SK-N-SH treated with all-trans-retinoic acid at 6 μM for 48 hours (cell line): ENCODE measurements around the gene RPS19.

ENCODE experiments used
- ATAC-seq: fragments of 200-7000 bp; cut with Tn5 transposase; 3 replicates; pipeline ENCODE4 v1.9.1; 2020; ENCODE audit warnings: mild to moderate bottlenecking, moderate library complexity
- BACH2 ChIP-seq: fragments of 250-450 bp; sonication (Bioruptor Pico); IDR thresholded peaks from 2 replicates; pipeline ENCODE4 v1.9.0; 2021; ENCODE audit warnings: mild to moderate bottlenecking, borderline replicate concordance
- CSDC2 ChIP-seq: fragments of 250-450 bp; sonication (Bioruptor Pico); IDR thresholded peaks from 2 replicates; pipeline ENCODE4 v1.5.0; 2020; ENCODE audit warnings: mild to moderate bottlenecking, moderate library complexity
- ESRRG ChIP-seq: fragments of 250-450 bp; sonication (Bioruptor Pico); IDR thresholded peaks from 2 replicates; pipeline ENCODE4 v1.6.1; 2021; ENCODE audit warnings: mild to moderate bottlenecking
- GLIS3 ChIP-seq: fragments of 250-450 bp; sonication (Bioruptor Pico); IDR thresholded peaks from 2 replicates; pipeline ENCODE4 v1.5.0; 2020; ENCODE audit warnings: mild to moderate bottlenecking, moderate library complexity
- OSR1 ChIP-seq: fragments of 250-450 bp; sonication (Bioruptor Pico); IDR thresholded peaks from 2 replicates; pipeline ENCODE4 v1.8.0; 2022; ENCODE audit warnings: moderate library complexity, mild to moderate bottlenecking, inconsistent platforms
- PPARA ChIP-seq: fragments of 250-450 bp; sonication (Bioruptor Pico); IDR thresholded peaks from 2 replicates; pipeline ENCODE4 v1.5.0; 2020; ENCODE audit warnings: mild to moderate bottlenecking, borderline replicate concordance
- RARB ChIP-seq: fragments of 250-450 bp; sonication (Bioruptor Pico); IDR thresholded peaks from 2 replicates; pipeline ENCODE4 v1.8.0; 2021; ENCODE audit warnings: mild to moderate bottlenecking, moderate library complexity
- SNAI2 ChIP-seq: fragments of 250-450 bp; sonication (Bioruptor Pico); IDR thresholded peaks from 2 replicates; pipeline ENCODE4 v1.5.0; 2020; ENCODE audit warnings: mild to moderate bottlenecking, moderate library complexity
- TCF4 ChIP-seq: fragments of 250-450 bp; sonication (Bioruptor Pico); IDR thresholded peaks from 2 replicates; pipeline ENCODE4 v1.8.0; 2021; ENCODE audit warnings: mild to moderate bottlenecking, moderate library complexity, borderline replicate concordance
- TOX ChIP-seq: fragments of 250-450 bp; sonication (Bioruptor Pico); IDR thresholded peaks from 2 replicates; pipeline ENCODE4 v1.8.0; 2021; ENCODE audit warnings: mild to moderate bottlenecking, moderate library complexity, borderline replicate concordance
- ZC3H10 ChIP-seq: fragments of 250-450 bp; sonication (Bioruptor Pico); IDR thresholded peaks from 2 replicates; pipeline ENCODE4 v1.5.1; 2021; ENCODE audit warnings: mild to moderate bottlenecking, moderate library complexity
- ZFP3 ChIP-seq: fragments of 250-450 bp; sonication (Bioruptor Pico); IDR thresholded peaks from 2 replicates; pipeline ENCODE4 v1.5.0; 2020; ENCODE audit warnings: mild to moderate bottlenecking, moderate library complexity
- ZFP30 ChIP-seq: fragments of 450-650 bp; formaldehyde crosslinking; IDR thresholded peaks from 2 replicates; pipeline ENCODE4 v1.5.0; 2022; ENCODE audit warnings: mild to moderate bottlenecking, moderate library complexity
- ZNF565 ChIP-seq: fragments of 450-650 bp; formaldehyde crosslinking; conservative IDR thresholded peaks from 2 replicates; pipeline ENCODE4 v1.5.0; 2020; ENCODE audit warnings: low read depth, mild to moderate bottlenecking, moderate library complexity
- ZNF8 ChIP-seq: fragments of 450-650 bp; formaldehyde crosslinking; IDR thresholded peaks from 2 replicates; pipeline ENCODE4 v1.5.0; 2020; ENCODE audit warnings: mild to moderate bottlenecking, moderate library complexity
- TF ChIP-seq, protein P1 (sequence below): fragments of 250-450 bp; sonication (Bioruptor Pico); IDR thresholded peaks from 2 replicates; pipeline ENCODE4 v1.8.0; 2021; ENCODE audit warnings: low read depth, mild to moderate bottlenecking, moderate library complexity, borderline replicate concordance
- TF ChIP-seq, protein P2 (sequence below): fragments of 250-450 bp; sonication (Bioruptor Pico); IDR thresholded peaks from 2 replicates; pipeline ENCODE4 v1.8.0; 2020; ENCODE audit warnings: mild to moderate bottlenecking, moderate library complexity, borderline replicate concordance
- TF ChIP-seq, protein P3 (sequence below): fragments of 250-450 bp; sonication (Bioruptor Pico); IDR thresholded peaks from 2 replicates; pipeline ENCODE4 v1.5.0; 2020; ENCODE audit warnings: mild to moderate bottlenecking, moderate library complexity
- TF ChIP-seq, protein P4 (sequence below): fragments of 250-450 bp; sonication (Bioruptor Pico); IDR thresholded peaks from 2 replicates; pipeline ENCODE4 v1.5.1; 2021; ENCODE audit warnings: mild to moderate bottlenecking, moderate library complexity
- TF ChIP-seq, protein P5 (sequence below): fragments of 250-450 bp; sonication (Bioruptor Pico); IDR thresholded peaks from 2 replicates; pipeline ENCODE4 v1.5.1; 2020; ENCODE audit warnings: low read depth, mild to moderate bottlenecking, moderate library complexity

The RPS19 gene

DNA sequence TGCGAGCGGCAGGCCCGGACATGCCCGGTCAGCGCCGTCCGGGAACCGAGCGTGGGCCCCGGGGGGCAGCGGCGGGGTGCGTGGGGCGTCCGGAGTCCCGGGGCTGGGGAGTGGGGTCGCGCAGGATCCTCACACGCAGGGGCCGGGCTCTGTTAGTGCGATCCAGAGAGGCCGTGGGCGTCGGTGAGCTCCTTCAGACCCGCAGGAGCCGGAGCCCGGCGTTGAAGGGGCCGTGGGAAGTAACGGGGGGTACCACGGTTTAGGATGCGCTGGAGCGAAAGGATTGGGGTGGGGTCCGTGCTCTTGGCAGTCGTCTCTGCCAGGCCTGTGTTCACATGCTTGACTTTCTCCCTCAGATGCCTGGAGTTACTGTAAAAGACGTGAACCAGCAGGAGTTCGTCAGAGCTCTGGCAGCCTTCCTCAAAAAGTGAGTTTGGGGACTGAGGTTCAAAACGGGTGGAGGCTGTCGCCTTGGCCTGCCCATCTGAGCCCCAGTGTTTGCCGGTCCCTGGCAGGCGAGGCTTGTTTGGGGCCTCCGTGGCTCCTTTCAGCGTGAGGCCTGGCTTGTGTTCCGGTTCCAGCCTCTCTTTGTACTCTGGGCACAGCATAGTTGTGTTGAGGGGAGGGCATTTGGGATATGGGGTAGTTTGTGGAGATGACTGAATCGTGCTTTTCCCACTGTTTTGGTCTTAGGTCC is 512 bp downstream of the RPS19 start:
- no peak for ATAC-seq

DNA sequence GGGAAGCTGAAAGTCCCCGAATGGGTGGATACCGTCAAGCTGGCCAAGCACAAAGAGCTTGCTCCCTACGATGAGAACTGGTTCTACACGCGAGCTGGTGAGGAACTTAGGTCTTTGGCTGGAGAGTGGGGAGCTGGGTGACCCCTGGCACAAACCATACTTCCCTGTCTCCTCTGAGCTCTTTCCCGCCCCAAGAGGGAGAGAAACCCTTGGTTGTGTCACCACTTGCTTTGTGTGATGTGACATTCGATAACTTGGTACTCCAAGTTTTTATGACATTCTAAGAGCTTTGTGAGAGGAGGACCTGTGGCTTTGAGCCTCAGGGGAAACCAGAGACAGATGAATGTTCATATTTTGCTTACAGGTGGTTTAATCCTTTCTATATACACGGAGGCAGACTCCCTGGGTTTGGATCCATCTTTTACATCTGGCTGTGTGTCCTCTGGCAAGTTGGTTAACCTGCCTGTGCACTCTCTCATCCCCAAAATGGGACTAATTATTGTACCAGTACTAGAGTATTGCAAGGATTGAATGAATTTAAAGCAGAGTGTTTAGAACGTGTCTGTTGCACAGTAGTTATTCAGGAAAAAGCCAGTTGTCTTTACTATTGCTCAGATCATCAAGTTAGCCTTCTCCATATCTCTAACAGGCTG is 1.2 kb downstream of the RPS19 start:
- ATAC-seq: no peak
- TF ChIP-seq OSR1 (CRISPR knock-in tag): no peak

More for the DNA sequence above, 512 bp downstream of the RPS19 start:
- TF ChIP-seq, protein P1, sequence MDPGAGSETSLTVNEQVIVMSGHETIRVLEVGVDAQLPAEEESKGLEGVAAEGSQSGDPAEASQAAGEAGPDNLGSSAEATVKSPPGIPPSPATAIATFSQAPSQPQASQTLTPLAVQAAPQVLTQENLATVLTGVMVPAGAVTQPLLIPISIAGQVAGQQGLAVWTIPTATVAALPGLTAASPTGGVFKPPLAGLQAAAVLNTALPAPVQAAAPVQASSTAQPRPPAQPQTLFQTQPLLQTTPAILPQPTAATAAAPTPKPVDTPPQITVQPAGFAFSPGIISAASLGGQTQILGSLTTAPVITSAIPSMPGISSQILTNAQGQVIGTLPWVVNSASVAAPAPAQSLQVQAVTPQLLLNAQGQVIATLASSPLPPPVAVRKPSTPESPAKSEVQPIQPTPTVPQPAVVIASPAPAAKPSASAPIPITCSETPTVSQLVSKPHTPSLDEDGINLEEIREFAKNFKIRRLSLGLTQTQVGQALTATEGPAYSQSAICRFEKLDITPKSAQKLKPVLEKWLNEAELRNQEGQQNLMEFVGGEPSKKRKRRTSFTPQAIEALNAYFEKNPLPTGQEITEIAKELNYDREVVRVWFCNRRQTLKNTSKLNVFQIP: no peak
- TF ChIP-seq ZNF8: no peak
- TF ChIP-seq PPARA: no peak
- no peak for TF ChIP-seq SNAI2
- no peak for TF ChIP-seq CSDC2
- no peak for TF ChIP-seq ZC3H10 (CRISPR knock-in tag)
- TF ChIP-seq, protein P2, sequence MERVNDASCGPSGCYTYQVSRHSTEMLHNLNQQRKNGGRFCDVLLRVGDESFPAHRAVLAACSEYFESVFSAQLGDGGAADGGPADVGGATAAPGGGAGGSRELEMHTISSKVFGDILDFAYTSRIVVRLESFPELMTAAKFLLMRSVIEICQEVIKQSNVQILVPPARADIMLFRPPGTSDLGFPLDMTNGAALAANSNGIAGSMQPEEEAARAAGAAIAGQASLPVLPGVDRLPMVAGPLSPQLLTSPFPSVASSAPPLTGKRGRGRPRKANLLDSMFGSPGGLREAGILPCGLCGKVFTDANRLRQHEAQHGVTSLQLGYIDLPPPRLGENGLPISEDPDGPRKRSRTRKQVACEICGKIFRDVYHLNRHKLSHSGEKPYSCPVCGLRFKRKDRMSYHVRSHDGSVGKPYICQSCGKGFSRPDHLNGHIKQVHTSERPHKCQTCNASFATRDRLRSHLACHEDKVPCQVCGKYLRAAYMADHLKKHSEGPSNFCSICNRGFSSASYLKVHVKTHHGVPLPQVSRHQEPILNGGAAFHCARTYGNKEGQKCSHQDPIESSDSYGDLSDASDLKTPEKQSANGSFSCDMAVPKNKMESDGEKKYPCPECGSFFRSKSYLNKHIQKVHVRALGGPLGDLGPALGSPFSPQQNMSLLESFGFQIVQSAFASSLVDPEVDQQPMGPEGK (CRISPR knock-in tag): no peak
- TF ChIP-seq, protein P3, sequence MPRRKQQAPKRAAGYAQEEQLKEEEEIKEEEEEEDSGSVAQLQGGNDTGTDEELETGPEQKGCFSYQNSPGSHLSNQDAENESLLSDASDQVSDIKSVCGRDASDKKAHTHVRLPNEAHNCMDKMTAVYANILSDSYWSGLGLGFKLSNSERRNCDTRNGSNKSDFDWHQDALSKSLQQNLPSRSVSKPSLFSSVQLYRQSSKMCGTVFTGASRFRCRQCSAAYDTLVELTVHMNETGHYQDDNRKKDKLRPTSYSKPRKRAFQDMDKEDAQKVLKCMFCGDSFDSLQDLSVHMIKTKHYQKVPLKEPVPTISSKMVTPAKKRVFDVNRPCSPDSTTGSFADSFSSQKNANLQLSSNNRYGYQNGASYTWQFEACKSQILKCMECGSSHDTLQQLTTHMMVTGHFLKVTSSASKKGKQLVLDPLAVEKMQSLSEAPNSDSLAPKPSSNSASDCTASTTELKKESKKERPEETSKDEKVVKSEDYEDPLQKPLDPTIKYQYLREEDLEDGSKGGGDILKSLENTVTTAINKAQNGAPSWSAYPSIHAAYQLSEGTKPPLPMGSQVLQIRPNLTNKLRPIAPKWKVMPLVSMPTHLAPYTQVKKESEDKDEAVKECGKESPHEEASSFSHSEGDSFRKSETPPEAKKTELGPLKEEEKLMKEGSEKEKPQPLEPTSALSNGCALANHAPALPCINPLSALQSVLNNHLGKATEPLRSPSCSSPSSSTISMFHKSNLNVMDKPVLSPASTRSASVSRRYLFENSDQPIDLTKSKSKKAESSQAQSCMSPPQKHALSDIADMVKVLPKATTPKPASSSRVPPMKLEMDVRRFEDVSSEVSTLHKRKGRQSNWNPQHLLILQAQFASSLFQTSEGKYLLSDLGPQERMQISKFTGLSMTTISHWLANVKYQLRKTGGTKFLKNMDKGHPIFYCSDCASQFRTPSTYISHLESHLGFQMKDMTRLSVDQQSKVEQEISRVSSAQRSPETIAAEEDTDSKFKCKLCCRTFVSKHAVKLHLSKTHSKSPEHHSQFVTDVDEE (CRISPR knock-in tag): no peak
- TF ChIP-seq TOX (CRISPR knock-in tag): no peak
- no peak for TF ChIP-seq GLIS3
- TF ChIP-seq, protein P4, sequence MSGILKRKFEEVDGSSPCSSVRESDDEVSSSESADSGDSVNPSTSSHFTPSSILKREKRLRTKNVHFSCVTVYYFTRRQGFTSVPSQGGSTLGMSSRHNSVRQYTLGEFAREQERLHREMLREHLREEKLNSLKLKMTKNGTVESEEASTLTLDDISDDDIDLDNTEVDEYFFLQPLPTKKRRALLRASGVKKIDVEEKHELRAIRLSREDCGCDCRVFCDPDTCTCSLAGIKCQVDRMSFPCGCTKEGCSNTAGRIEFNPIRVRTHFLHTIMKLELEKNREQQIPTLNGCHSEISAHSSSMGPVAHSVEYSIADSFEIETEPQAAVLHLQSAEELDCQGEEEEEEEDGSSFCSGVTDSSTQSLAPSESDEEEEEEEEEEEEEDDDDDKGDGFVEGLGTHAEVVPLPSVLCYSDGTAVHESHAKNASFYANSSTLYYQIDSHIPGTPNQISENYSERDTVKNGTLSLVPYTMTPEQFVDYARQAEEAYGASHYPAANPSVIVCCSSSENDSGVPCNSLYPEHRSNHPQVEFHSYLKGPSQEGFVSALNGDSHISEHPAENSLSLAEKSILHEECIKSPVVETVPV: no peak
- TF ChIP-seq OSR1 (CRISPR knock-in tag): no peak
- TF ChIP-seq RARB (CRISPR knock-in tag): no peak
- no peak for TF ChIP-seq ESRRG (CRISPR knock-in tag)
- TF ChIP-seq ZNF565 (CRISPR knock-in tag): no peak
- TF ChIP-seq ZFP30 (CRISPR knock-in tag): no peak
- TF ChIP-seq, all 23 proteins: peak for 0

DNA sequence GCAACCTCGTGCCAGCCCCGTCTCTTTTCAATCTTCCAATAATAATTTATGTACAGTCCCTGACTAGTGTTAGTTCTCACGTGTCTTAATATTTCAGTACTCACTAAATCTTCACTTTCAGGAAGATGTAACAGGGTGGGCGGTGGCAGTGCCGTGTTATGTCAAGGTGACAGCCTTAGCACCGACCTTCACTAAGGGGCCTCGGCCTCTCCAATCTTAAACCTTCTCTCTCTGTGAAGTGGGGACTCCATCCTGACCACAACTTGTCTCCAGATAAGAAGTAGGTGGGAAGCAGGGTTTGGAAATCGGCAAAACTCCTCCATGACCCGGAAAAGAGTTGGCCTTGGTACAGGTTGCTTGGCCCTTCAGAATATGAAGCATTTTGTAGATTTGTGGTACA is 1.8 kb downstream of the RPS19 start:
- TF ChIP-seq SNAI2: no peak
- TF ChIP-seq, protein P2 (CRISPR knock-in tag): no peak
- TF ChIP-seq, protein P1: no peak
- no peak for TF ChIP-seq ZNF565 (CRISPR knock-in tag)
- TF ChIP-seq ESRRG (CRISPR knock-in tag): no peak
- TF ChIP-seq OSR1 (CRISPR knock-in tag): no peak
- TF ChIP-seq, protein P5, sequence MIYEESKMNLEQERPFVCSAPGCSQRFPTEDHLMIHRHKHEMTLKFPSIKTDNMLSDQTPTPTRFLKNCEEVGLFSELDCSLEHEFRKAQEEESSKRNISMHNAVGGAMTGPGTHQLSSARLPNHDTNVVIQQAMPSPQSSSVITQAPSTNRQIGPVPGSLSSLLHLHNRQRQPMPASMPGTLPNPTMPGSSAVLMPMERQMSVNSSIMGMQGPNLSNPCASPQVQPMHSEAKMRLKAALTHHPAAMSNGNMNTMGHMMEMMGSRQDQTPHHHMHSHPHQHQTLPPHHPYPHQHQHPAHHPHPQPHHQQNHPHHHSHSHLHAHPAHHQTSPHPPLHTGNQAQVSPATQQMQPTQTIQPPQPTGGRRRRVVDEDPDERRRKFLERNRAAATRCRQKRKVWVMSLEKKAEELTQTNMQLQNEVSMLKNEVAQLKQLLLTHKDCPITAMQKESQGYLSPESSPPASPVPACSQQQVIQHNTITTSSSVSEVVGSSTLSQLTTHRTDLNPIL (CRISPR knock-in tag): no peak
- TF ChIP-seq ZFP3 (CRISPR knock-in tag): no peak
- TF ChIP-seq, protein P3 (CRISPR knock-in tag): no peak
- no peak for TF ChIP-seq GLIS3
- TF ChIP-seq CSDC2: no peak
- no peak for TF ChIP-seq BACH2
- TF ChIP-seq TCF4 (CRISPR knock-in tag): no peak
- TF ChIP-seq ZC3H10 (CRISPR knock-in tag): no peak
- TF ChIP-seq, all 23 proteins: peak for 0
- no peak for ATAC-seq
